Activated naive CD8-positive, alpha-beta T cell treated with anti-CD3 and anti-CD28 coated beads, Interleukin-2, amount 50 U/mL, for 24 hours (primary cell): ENCODE data around the gene ADCY1.
"Not testable (repeated sequence)": the region's sequence is repeated elsewhere in the genome, so short reads cannot be mapped to it uniquely, and the experiment has no call there.

ENCODE experiments used
- ATAC-seq: fragments of 150-1000 bp; cut with Tn5 transposase; one replicate; pipeline ENCODE4 v1.10.0; 2021
- DNase-seq: peaks from one replicate; pipeline ENCODE4 v3.0.0; 2021
- H3K27ac Mint-ChIP-seq: one replicate; pipeline ENCODE4 v1.8.0; 2021; ENCODE audit warnings: mild to moderate bottlenecking, mixed read lengths
- H3K27me3 Mint-ChIP-seq: one replicate; pipeline ENCODE4 v1.8.0; 2021; ENCODE audit warnings: mixed read lengths
- H3K36me3 Mint-ChIP-seq: one replicate; pipeline ENCODE4 v1.8.0; 2021; ENCODE audit warnings: low read depth, mixed read lengths
- H3K4me1 Mint-ChIP-seq: one replicate; pipeline ENCODE4 v1.8.0; 2021; ENCODE audit warnings: mixed read lengths
- H3K4me3 Mint-ChIP-seq: one replicate; pipeline ENCODE4 v1.8.0; 2021; ENCODE audit warnings: mild to moderate bottlenecking, moderate library complexity, mixed read lengths
- H3K9me3 Mint-ChIP-seq: one replicate; pipeline ENCODE4 v1.8.0; 2021; ENCODE audit warnings: mixed read lengths

Gene ADCY1

DNA sequence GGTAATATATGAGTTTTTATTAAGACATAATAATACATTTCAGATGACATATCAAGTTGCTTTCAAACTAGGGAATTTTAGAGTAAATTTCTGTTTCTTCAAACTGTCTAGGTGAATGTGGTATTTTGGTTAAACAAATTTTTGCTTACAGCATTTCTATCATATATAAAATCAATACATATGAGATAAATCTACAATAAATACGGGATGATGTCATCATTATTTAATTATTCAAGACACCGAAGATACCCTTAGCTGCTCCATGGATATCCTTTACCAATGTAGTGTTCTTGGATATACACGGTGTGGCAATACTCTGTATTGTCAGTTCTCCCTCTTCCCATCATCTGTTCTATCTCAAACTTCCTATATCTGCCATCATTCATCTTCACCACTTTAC is 166.4 kb downstream of the ADCY1 start:
- H3K36me3 Mint-ChIP-seq: peaks cover 54% of the 10 kb centered on the region
- not testable (repeated sequence) for H3K27ac Mint-ChIP-seq, H3K4me1 Mint-ChIP-seq, H3K27me3 Mint-ChIP-seq, H3K9me3 Mint-ChIP-seq, H3K4me3 Mint-ChIP-seq, ATAC-seq, DNase-seq

DNA sequence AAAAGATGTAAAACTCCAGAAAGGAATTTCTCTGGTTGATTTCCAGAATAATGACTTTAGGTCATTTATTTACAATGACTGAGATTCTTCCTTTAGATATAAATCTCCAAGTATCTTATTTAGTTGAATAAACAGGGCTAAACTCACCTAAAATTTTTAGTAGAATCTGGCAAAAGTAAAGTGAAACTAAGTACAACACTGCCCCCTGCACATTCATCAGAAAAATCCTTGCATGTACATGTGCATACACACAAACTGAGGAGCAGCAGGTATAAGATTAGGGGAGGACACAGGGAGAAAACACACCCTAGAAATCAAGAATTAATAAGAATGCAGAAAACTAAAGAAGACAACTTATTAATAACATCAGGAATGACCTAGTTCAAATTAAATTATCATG is 174.8 kb downstream of the ADCY1 start:
- not testable (repeated sequence) for H3K4me3 Mint-ChIP-seq, H3K27me3 Mint-ChIP-seq, H3K27ac Mint-ChIP-seq, H3K4me1 Mint-ChIP-seq, H3K9me3 Mint-ChIP-seq, ATAC-seq, DNase-seq
- H3K36me3 Mint-ChIP-seq: peaks cover 17% of the 10 kb centered on the region

DNA sequence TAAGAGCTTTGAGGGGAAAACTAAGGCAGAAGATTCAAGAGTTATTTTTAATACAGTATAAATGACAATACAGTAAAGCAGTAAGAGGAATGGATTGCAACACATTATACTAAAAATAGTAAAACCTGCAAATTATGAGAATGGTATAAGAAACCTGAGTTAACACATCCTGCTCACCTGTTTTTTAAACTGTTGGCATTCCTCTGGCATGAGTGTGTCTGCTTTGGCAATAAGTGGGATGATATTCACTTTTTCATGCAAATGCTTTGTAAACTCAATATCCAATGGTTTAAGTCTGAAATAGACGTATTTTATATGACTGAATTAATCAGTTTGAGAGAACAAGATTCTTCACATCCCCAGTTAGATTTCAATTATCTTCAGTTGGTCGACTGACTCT is 177.2 kb downstream of the ADCY1 start:
- not testable (repeated sequence) for DNase-seq, H3K4me3 Mint-ChIP-seq, H3K9me3 Mint-ChIP-seq, H3K27me3 Mint-ChIP-seq, H3K4me1 Mint-ChIP-seq, H3K27ac Mint-ChIP-seq, ATAC-seq
- H3K36me3 Mint-ChIP-seq: peaks cover 12% of the 10 kb centered on the region

DNA sequence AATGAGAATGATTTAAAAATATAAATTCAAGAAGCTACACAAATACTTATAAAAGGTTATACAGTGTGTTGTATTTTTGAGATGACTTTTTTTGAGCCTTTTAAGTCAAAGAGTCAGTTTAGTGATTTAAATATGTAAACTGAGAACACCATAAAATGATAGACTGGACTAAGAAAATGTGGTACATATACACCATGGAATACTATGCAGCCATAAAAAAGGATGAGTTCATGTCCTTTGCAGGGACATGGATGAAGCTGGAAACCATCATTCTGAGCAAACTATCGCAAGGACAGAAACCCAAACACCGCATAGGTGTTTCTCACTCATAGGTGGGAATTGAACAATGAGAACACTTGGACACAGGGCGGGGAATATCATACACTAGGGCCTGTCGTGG is 182.2 kb downstream of the ADCY1 start:
- H3K9me3 Mint-ChIP-seq, ATAC-seq, H3K4me1 Mint-ChIP-seq, H3K27ac Mint-ChIP-seq, DNase-seq, H3K27me3 Mint-ChIP-seq, H3K4me3 Mint-ChIP-seq: not testable (repeated sequence)
- H3K36me3 Mint-ChIP-seq: peaks cover 14% of the 10 kb centered on the region

DNA sequence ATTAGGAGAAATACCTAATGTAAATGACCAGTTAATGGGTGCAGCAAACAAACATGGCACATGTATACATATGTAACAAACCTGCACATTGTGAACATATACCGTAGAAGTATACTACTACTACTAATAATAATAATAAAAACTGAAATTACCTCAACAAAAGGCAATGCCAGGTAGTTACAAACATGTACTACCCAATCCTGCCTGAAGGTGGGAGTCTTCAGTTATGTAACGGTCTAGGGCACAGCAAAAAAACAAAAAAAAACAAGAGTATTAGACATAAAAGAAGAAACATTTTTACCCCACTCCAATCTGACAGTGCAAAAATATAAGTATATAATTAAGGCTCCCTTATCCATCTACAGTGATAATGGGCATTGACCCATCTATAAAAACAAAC is 182.6 kb downstream of the ADCY1 start:
- not testable (repeated sequence) for ATAC-seq, H3K27me3 Mint-ChIP-seq, H3K4me3 Mint-ChIP-seq, DNase-seq, H3K9me3 Mint-ChIP-seq, H3K4me1 Mint-ChIP-seq, H3K27ac Mint-ChIP-seq
- peaks cover 10% of the 10 kb centered on the region for H3K36me3 Mint-ChIP-seq

DNA sequence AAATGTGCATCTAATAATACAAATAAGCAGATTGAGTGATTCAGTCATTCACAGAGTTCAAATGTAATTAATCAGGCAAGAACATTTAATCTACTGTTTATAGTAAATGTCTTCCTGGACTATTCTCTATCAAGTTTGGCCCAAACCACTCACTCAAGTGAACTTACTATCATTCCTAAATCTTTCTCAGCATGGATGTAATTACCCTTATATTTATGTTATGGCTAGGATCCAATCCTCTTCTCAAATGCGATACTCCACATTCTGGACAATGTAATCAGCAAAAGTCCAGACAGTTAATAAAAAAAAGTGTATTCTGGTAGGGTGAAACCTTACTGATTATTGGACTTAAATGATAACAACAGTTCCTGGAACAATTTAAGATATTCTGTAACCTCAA is 185.3 kb downstream of the ADCY1 start:
- not testable (repeated sequence) for H3K9me3 Mint-ChIP-seq

DNA sequence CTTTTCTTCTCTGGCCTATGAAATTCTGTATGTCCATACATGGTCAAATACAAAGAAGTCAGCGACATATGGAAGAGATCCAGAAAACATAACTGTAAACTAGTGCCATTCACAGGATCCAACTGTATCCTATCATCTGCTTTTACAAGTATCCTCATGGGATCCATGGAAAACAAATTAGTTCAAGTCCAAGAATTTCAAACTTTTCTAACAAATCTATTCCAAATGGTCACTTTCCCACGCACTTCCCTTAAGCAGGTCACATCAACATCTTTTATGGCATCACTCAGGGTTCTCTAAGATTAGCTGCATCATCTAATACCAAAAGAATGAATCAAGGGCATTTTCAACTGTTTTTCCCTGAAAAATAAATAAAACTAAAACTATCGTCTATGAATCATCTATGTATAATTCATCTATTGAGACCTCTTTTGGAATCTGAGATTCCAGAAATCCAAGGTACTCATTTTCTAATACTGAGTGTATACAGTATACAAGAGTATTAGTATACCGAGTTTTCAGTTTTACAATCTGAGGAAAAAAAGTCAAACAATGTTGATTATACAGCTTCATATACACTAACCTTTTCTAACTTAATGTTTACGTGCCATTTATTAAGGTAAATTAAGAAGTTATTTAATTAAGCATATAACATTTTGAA is 187.5 kb downstream of the ADCY1 start:
- H3K4me3 Mint-ChIP-seq, H3K9me3 Mint-ChIP-seq, DNase-seq, H3K27me3 Mint-ChIP-seq, H3K27ac Mint-ChIP-seq, ATAC-seq, H3K4me1 Mint-ChIP-seq: not testable (repeated sequence)
- peaks cover 12% of the 10 kb centered on the region for H3K36me3 Mint-ChIP-seq

More for the DNA sequence above, 185.3 kb downstream of the ADCY1 start:
- H3K27ac Mint-ChIP-seq, H3K4me1 Mint-ChIP-seq, H3K27me3 Mint-ChIP-seq, ATAC-seq, DNase-seq, H3K4me3 Mint-ChIP-seq: not testable (repeated sequence)
- H3K36me3 Mint-ChIP-seq: peaks cover 17% of the 10 kb centered on the region

DNA sequence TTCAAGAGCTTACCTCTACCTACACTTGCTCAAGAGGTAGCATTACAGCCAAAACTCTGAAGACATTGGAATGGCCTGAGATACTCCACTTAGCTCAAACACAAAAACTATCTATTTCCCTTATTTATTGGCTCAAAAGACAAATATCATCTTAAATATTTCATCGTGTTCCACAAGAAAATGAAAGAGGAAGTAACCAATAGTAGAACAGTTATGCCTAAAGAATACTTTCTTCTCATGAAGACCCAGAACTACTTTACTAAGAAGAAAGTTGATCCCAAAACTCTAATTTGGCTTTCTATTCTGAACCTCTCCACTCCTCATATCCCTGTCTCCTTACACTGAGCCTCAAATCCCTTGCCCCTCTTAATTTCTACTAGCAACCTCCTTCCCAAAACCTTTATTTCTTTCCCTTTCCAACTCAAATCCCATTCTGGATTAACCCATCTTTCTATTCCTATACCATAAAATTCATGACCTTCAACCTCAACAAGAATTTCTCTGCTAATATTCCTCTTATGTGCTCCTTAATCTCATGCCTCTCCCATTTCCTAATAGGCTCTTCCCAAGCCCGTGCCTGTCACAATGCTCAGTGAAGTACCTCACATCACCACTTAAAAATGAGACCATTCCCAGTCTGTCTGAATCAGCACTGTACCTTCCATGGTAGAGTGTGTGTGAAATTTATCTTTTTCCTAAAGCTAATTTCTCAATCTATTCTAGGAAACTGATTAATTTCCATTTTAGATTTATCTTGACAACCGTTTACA is 188.2 kb downstream of the ADCY1 start:
- DNase-seq, H3K9me3 Mint-ChIP-seq, ATAC-seq, H3K4me1 Mint-ChIP-seq, H3K27me3 Mint-ChIP-seq, H3K4me3 Mint-ChIP-seq, H3K36me3 Mint-ChIP-seq: not testable (repeated sequence)
- peak overlapping the region; percentile 26 for H3K27ac Mint-ChIP-seq

DNA sequence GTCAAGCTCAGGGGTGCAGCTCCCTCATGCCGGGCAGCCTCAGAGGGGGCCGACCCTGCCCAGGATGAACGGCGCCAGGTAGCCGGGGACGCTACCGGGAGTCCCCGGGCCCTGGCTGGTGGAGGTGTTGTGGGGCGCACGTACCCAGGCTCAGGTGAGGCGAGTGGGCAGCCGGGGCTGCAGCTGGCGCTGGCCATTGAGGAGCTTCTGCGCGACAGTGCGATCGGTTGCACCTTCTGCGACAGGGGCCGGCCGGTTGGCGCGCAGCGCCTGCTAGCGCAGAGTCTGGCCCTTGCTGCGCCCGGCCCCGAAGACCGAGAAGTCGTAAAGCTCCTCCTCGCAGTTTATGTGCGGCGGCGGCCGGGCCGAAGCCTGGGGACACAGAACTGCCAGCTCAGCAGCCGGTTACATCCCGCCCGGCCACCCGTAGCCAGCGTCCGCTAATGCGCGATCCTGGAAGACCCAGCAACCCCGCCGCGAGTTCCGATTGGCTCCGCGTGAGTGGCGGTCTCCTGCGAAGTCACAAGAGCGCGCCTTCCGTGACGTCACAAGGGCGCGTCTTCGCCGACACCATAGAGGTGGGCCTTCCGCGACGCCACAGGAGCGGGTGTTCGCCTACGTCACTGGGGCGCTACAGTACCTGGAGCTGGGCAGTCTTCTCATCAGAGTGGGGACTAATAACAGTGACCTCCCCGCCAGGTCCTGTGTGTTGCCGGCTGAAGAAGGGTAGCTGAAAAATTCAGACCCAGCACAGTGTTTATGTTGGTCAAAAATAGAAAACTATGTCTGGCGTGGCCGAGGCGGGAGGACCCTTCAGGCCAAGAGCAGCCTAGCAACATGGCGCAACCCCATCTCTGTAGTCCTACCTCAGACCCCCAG is 194.6 kb downstream of the ADCY1 start:
- DNase-seq (peak; percentile 99), ATAC-seq (peak; percentile 100)
- not testable (repeated sequence) for H3K27me3 Mint-ChIP-seq, H3K9me3 Mint-ChIP-seq, H3K36me3 Mint-ChIP-seq
- Mint-ChIP-seq H3K27ac (peak overlapping the region; percentile 92), H3K4me3 (peak overlapping the region; percentile 87), H3K4me1 (peaks cover 16% of the 10 kb centered on the region)

DNA sequence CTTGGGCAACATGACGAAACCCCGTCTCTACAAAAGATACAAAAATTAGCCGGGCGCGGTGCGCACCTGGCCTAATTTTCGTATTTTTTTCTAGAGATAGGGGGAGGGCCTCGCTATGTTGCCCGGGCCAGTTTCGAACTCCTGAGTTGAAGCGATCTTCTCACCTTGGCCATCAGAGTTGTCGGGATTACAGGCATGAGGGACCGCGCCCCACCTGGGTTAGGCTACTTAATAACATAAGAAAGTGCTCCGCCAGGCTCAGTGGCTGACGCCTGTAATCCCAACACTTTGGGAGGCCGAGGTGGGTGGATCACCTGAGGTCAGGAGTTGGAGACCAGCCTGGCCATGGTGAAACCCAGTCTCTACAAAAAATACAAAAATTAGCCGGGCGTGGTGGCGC is 195.5 kb downstream of the ADCY1 start:
- H3K9me3 Mint-ChIP-seq, H3K36me3 Mint-ChIP-seq, DNase-seq, ATAC-seq, H3K27me3 Mint-ChIP-seq: not testable (repeated sequence)
- Mint-ChIP-seq H3K27ac (peak overlapping the region; percentile 92), H3K4me3 (peak overlapping the region; percentile 87), H3K4me1 (peaks cover 14% of the 10 kb centered on the region)
